Measurements from ENCODE around the gene BMPER. TPM values are rescaled to one million over a fixed set of nuclear protein-coding genes. Genes with fewer than 3 reads are reported as not detected.

Gene BMPER
- total RNA-seq, 1 donor: 0.21 TPM

DNA sequence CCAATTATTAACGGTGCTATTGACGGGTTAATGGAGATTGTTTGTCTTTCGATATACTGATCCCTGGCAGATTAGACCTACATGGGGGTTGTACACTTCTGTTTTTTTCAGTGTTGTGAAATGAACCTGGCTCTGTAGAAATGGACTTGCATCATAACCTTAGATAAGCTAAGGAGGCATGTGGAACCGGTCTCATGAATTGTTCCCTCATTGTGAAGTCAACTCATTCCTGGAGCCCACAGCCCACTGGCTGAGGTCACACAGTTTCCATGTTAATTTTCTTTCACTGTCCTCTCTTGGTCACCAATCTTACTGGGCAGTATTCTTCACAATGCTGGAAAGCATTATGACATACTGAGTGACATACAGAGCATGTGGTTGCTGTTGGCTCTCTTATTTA lies 202.8 kb downstream of the BMPER start:
- no peaks in the 10 kb centered on the region for H3K27me3 ChIP-seq (ENCODE audit: insufficient read depth, low read length)
- H3K4me1 ChIP-seq (ENCODE audit: insufficient read depth, low read length): no peaks in the 10 kb centered on the region
- H3K9me3 ChIP-seq (ENCODE audit: low read depth, low read length): no peaks in the 10 kb centered on the region
- H3K4me3 ChIP-seq (ENCODE audit: low read length): no peak overlapping the region

DNA sequence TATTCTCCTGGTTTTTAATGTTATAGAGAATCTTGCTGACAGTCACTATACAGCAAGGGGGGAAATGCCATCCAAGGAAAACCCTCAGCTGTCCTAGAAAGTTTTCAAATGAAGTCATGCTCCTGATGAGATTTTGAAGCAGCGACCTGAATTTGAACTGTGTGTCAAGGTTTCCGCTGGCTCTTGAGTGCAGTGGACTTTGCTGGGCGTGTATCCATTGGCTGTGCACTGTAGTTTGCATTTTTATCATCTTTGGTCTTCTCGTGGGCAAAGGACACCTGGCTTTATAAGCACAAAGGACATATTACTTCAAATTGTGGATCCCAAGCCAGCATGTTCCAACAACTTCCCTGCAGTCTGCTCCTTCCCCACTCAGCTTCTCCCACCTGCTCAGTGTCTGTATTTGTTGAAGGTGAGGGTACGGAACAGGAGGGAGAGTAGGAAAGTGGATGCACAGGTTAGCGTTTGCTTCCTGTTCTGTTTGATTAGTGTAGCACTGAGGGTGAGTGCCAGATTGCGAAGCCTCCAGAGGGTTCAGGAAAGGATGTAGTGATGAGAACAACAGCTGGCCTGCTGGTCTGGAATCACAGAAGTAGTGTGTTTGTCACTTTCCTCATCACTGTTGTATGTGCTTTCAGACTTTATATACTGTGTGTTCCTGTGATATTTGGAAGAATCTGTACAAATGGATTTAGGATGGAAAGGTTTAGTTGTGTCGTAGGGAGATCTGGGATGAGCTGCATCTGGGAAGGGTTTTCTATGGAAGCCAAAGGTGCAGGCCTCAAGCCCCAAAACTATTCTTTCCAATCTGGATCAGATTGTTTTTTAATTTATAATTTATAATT lies 204.8 kb downstream of the BMPER start:
- Histone ChIP-seq H3K4me3 (ENCODE audit: low read length) (no peak overlapping the region), H3K4me1 (ENCODE audit: insufficient read depth, low read length) (no peaks in the 10 kb centered on the region), H3K27me3 (ENCODE audit: insufficient read depth, low read length) (no peaks in the 10 kb centered on the region), H3K9me3 (ENCODE audit: low read depth, low read length) (no peaks in the 10 kb centered on the region)

DNA sequence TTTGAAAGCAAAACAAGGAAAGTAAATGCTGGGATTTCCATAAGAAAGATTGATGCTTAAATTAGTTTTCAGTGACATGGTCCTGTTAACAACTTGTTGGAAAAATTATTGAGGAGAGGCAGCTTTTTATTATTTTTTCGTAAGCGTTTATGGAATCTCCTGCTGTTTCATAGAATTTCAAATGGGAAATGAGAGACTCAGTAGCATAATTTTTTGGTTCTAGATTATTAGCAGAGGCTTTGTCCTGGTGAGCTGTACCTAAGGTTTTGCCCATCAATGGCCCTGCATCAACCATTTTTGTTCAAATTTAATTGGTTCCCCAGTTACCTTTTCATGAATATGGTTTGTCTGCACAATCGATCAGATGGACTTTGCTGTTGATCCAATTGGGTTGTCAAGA lies 205.7 kb downstream of the BMPER start:
- Histone ChIP-seq H3K4me3 (ENCODE audit: low read length) (no peak overlapping the region), H3K4me1 (ENCODE audit: insufficient read depth, low read length) (no peaks in the 10 kb centered on the region), H3K27me3 (ENCODE audit: insufficient read depth, low read length) (no peaks in the 10 kb centered on the region), H3K9me3 (ENCODE audit: low read depth, low read length) (no peaks in the 10 kb centered on the region)

DNA sequence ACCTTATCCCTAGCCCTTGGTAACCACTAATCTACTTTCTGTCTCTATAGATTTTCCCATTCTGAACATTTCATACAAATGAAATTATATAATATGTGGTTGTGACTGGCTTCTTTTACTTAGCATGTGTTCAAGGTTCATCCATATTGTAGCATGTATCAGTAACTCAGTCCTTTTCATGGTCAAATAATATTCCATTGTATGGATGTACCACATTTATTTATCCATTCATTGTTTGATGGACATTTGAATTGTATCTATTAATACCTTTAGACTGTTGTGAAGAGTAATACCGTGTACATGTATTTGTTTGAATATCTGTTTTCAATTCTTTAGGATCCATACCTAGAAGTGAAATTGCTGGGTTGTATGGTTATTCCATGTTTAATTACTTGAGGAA lies 210.2 kb downstream of the BMPER start:
- H3K27me3 ChIP-seq (ENCODE audit: insufficient read depth, low read length): no peaks in the 10 kb centered on the region
- H3K4me3 ChIP-seq (ENCODE audit: low read length): no peak overlapping the region
- H3K4me1 ChIP-seq (ENCODE audit: insufficient read depth, low read length): no peaks in the 10 kb centered on the region
- no peaks in the 10 kb centered on the region for H3K9me3 ChIP-seq (ENCODE audit: low read depth, low read length)

DNA sequence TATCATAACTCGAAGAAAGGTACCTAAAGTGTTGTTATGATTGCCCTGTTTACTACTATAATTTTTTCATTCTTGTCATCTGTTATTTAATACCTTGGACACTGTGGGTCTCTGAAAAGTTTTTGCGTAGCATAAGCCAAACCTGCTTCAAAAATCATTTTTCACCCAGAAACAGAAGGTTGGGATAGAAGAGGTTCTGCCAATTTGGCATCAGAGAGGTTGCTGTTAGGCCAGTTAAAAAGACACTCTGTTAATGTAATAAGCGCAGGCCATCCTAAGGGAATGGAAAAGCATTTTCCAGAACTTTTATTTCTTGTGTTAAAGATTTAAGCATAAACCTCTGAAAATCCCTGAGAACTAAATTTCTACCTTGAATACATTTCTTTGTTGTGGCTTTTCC lies 212.2 kb downstream of the BMPER start:
- Histone ChIP-seq H3K27me3 (ENCODE audit: insufficient read depth, low read length) (no peaks in the 10 kb centered on the region), H3K9me3 (ENCODE audit: low read depth, low read length) (no peaks in the 10 kb centered on the region), H3K4me3 (ENCODE audit: low read length) (no peak overlapping the region), H3K4me1 (ENCODE audit: insufficient read depth, low read length) (no peaks in the 10 kb centered on the region)

DNA sequence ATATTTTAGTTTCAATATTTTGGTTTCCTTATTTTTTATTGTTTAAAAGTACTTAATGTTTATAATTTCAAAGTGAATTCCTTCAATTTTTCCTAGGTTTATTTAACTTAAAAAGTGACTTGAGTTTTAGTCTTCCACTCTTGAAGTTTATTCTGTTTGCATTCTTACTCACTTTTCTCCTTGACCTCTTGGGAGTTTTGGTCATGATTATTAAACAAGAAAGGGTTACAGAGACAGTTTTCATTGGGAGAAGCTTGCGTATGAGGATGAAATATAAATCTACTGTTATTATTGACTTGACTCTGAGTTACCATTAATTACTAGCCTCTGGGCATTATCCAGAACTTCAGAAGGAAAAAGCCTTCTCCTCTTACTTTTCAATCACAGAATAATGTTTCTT lies 216.0 kb downstream of the BMPER start:
- H3K4me3 ChIP-seq (ENCODE audit: low read length): no peak overlapping the region
- H3K4me1 ChIP-seq (ENCODE audit: insufficient read depth, low read length): no peaks in the 10 kb centered on the region
- H3K9me3 ChIP-seq (ENCODE audit: low read depth, low read length): peaks cover 16% of the 10 kb centered on the region

DNA sequence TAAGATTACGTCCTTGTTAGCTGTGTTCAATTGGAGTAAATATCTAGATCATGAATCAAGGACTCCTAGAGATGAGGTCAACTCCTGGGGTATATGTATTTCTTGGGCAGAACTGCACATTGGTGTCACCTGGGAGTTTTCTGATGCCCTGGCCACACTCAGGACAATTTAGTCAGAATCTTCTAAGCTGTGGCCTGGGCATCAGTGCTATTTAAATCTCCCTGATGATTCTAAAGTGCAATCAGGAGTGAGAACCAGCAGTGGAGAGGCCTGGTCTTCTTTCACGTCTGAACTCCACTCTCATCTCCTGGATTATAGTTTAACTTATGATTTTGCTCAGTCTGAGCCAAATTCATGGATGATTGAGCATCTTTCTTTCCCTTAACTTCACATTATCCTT lies 218.0 kb downstream of the BMPER start:
- Histone ChIP-seq H3K4me1 (ENCODE audit: insufficient read depth, low read length) (no peaks in the 10 kb centered on the region), H3K9me3 (ENCODE audit: low read depth, low read length) (peaks cover 16% of the 10 kb centered on the region), H3K4me3 (ENCODE audit: low read length) (no peak overlapping the region), H3K27me3 (ENCODE audit: insufficient read depth, low read length) (no peaks in the 10 kb centered on the region)

More for the DNA sequence above, 216.0 kb downstream of the BMPER start:
- no peaks in the 10 kb centered on the region for H3K27me3 ChIP-seq (ENCODE audit: insufficient read depth, low read length)

DNA sequence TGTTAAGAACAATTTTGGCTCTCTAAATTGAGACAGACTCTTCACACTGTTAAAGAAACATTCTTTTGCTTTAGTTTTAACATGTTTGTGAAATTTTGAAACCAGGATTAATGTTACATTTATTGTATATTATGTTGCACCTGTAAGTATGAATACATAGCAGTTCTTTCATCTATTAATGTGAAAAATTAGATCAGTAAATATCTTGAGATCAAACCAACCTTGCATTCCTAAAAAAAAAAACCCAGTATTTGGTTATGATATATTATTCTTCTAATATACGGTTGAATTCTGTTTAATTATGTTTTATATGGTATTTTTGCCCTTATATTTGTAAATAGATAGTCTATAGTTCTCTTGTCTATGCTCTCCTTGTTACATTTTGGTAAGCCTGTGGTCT lies 219.4 kb downstream of the BMPER start:
- Histone ChIP-seq H3K4me1 (ENCODE audit: insufficient read depth, low read length) (no peaks in the 10 kb centered on the region), H3K9me3 (ENCODE audit: low read depth, low read length) (peaks cover 16% of the 10 kb centered on the region), H3K27me3 (ENCODE audit: insufficient read depth, low read length) (no peaks in the 10 kb centered on the region), H3K4me3 (ENCODE audit: low read length) (no peak overlapping the region)

DNA sequence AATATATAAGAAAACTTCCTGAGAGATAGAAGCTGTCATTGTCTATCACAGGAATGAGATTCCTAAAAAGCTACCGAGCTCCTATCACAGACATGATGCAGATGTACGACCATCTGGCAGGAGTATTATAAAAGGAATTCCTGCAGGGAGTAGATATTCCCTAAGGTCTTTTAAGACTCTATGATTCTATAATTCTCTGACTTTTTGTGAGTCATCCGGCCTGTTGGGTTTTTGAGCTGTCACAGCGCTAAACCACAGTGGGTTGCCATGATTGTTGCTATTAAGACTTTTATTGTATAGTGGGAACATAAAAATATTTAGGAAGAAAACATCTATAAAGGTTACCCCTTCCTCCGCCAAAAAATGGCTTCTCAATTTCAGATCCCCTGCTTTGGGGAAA lies 223.4 kb downstream of the BMPER start:
- Histone ChIP-seq H3K4me1 (ENCODE audit: insufficient read depth, low read length) (no peaks in the 10 kb centered on the region), H3K4me3 (ENCODE audit: low read length) (no peak overlapping the region), H3K9me3 (ENCODE audit: low read depth, low read length) (peaks cover 16% of the 10 kb centered on the region), H3K27me3 (ENCODE audit: insufficient read depth, low read length) (no peaks in the 10 kb centered on the region)

DNA sequence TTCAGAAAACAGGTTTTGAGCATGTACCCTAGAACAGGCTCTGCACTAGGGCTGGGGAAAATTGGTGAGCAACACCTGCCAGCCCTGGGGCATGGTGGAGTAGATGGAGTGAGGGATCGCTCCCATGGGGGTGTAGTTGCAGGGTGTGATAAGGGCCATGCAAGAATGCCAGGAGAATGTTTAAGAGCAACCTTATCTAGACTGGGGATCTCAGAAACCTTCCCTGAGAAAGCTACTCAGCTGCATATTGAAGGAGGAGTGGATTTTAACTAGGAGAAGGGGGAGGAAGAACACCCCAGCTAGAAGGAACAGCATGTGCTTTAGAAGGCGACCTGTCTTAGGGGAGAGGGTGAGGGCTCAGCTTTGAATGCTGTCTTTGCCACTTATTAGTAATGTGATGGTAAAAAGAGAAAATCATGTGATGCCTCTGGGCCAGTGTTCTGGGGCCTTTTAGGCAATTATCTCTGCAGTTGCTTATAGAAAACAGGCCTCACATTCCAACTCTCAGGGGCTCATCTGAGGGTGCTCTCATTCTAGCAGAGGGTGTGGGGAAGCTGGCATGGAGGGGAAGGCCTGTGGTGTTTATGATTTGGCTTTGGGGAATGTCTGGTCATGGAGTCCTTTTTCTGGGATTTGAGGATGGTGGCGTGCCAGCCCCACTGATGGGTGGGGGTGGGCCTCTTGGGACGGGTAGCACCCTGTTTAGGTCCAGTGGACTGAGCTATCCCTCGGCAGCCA lies 225.4 kb downstream of the BMPER start:
- no peaks in the 10 kb centered on the region for H3K4me1 ChIP-seq (ENCODE audit: insufficient read depth, low read length)
- peaks cover 5% of the 10 kb centered on the region for H3K9me3 ChIP-seq (ENCODE audit: low read depth, low read length)
- no peak overlapping the region for H3K4me3 ChIP-seq (ENCODE audit: low read length)
- no peaks in the 10 kb centered on the region for H3K27me3 ChIP-seq (ENCODE audit: insufficient read depth, low read length)

DNA sequence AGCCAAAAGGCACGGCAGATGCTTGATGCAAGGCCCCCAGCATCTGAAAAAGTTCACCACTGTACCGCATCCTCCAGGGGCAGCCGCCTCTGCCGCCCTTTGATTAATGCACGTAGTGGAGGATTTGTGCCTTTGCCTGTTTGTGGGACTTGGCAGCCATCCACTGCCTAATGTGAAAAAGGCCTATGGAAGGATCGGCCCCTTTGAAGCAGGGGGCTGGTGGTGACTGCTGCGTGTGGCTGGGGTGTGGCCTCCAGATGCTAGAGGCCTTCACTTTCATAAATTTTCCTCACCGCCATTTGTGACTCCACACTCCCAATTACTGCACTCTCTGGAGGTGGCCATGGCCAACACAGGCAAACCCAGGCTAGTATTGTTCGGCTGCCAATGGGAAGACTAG lies 226.0 kb downstream of the BMPER start:
- Histone ChIP-seq H3K27me3 (ENCODE audit: insufficient read depth, low read length) (no peaks in the 10 kb centered on the region), H3K4me1 (ENCODE audit: insufficient read depth, low read length) (no peaks in the 10 kb centered on the region)

DNA sequence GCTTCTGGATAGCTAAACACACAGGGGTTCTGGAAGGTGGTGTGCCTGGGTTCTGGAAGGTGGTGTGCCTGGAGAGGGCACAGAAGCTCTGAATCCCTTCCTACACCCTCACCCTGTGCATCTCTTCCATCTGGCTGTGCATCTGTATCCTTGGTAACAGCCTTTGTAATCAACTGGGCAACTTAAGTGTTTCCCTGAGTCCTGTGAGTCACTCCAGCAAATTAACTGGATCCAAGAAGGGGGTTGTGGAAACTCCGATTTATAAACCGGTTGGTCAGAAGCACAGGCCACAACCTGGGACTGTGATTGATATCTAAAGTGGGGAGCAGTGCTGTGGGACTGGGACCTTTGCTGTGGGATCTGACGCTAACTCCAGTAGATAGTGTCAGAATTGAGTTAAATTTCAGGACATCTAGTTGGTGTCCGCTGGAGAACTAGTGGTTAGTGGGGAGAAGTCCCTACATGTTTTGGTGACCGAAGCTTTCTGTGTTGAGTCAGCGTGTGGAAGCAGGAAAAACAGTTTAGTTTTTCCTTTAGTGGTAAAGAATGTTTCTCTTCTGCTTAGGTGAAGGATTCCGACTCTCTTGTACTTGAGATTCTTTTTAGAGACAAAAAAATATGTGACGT lies 228.1 kb downstream of the BMPER start:
- Histone ChIP-seq H3K27me3 (ENCODE audit: insufficient read depth, low read length) (no peaks in the 10 kb centered on the region), H3K4me3 (ENCODE audit: low read length) (no peak overlapping the region), H3K9me3 (ENCODE audit: low read depth, low read length) (no peaks in the 10 kb centered on the region), H3K4me1 (ENCODE audit: insufficient read depth, low read length) (no peaks in the 10 kb centered on the region)

More for the DNA sequence above, 226.0 kb downstream of the BMPER start:
- Histone ChIP-seq H3K9me3 (ENCODE audit: low read depth, low read length) (no peaks in the 10 kb centered on the region), H3K4me3 (ENCODE audit: low read length) (no peak overlapping the region)

DNA sequence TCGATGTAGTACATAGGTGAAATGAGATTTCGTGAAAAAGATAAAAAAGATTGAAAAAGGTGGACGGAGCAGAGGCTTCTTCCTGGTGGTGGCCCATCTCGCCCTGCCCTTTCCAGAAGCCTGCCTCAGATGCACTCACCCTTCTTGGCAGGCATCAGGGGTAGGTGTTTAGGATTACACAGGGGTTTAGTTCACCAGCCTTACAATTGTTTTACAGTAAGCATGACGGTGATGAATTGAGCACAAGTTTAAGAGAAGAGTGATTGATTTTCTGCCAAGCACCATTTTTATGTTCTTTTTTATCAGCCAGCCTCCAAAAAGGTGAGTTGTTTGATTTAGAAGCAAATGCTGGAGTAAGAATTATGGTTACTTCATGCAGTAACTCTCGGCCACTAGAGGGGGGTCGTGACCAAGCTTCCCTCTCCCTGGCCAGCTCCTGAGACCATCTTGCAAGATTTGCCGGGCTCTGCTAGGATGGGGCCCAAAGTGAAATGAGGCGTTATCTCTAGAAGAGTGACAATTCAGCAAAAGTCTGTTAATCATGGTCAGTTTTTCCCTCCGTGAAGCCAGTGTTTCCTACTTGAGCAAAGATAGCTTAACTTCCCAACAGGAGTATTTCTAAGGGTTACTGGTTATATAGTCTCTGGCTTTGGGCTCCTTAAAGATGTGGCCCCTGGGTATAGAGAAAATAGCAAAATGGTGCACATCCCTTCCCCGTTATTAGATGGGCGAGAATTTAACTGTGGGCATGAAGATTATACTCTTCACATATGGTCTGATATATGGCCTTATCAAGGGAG lies 228.8 kb downstream of the BMPER start:
- no peaks in the 10 kb centered on the region for H3K4me1 ChIP-seq (ENCODE audit: insufficient read depth, low read length)
- no peaks in the 10 kb centered on the region for H3K9me3 ChIP-seq (ENCODE audit: low read depth, low read length)
- no peak overlapping the region for H3K4me3 ChIP-seq (ENCODE audit: low read length)
- H3K27me3 ChIP-seq (ENCODE audit: insufficient read depth, low read length): no peaks in the 10 kb centered on the region

DNA sequence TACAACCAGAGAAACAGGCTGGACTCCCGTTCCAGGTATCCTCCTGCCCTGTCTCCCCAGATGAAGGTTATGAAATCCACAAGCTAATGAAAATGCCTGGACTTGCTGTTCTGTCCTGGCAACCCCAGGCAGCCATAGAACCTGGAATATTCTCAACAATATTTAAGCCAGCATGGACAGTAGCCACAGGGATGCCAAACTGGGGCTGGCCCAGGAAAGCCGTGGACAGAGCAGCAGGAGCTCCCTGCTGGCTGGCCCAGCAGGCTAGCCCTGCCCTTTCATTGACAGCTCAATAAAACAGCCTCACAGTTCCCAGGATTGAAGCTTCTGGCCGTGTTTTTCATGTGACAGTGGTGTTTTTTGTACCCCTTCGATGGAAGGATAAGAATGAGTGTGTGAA lies 230.6 kb downstream of the BMPER start:
- Histone ChIP-seq H3K9me3 (ENCODE audit: low read depth, low read length) (no peaks in the 10 kb centered on the region), H3K4me1 (ENCODE audit: insufficient read depth, low read length) (no peaks in the 10 kb centered on the region), H3K4me3 (ENCODE audit: low read length) (no peak overlapping the region), H3K27me3 (ENCODE audit: insufficient read depth, low read length) (no peaks in the 10 kb centered on the region)

DNA sequence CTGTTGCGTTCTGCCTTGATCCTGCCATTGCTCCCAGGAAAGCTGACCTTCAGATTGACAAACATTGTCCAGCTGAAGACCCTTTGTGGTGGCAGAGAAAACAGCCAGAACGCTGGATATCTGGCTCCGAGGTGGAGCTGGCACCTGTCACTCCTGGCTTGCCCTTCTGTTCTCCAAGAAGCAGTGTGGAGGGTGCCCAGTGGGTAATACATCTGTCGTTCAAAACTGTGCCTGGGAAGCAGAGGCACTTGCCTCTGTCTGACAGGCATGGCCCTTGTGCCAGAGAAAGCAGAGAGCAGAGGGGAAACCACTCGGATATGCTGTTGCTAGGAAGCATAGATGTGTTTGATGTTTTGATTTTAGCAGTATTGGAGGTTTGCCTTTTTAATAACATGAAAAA lies 231.4 kb downstream of the BMPER start:
- H3K4me1 ChIP-seq (ENCODE audit: insufficient read depth, low read length): no peaks in the 10 kb centered on the region
- no peaks in the 10 kb centered on the region for H3K27me3 ChIP-seq (ENCODE audit: insufficient read depth, low read length)
- no peak overlapping the region for H3K4me3 ChIP-seq (ENCODE audit: low read length)
- no peaks in the 10 kb centered on the region for H3K9me3 ChIP-seq (ENCODE audit: low read depth, low read length)
